Panc1 (cell line): ENCODE results near the gene SGMS1. TPM values are rescaled to one million over a fixed set of nuclear protein-coding genes. Genes with fewer than 3 reads are reported as not detected.

Experiments used
- ATAC-seq: fragments of 200-7000 bp; cut with Tn5 transposase; 2 replicates; pipeline ENCODE4 v1.9.1; 2020; ENCODE audit warnings: mild to moderate bottlenecking, moderate library complexity
- BruUV-seq: library from RNA; stranded (reverse); fragments of 400-500 nt; replicated peaks from 2 replicates; lab custom pipeline; 2021; lab: Mats Ljungman, UMichigan
- CTCF ChIA-PET: fragments of 300-600 bp; sonication (Branson Sonifier 250); formaldehyde crosslinking; loops from one replicate; lab custom pipeline; 2022; ENCODE audit warnings: antibody characterized with exemption; lab: Charles Lee
- POLR2A ChIA-PET: fragments of 300-600 bp; sonication (Branson Sonifier 250); formaldehyde crosslinking; loops from one replicate; lab custom pipeline; 2022; ENCODE audit warnings: antibody characterized with exemption; lab: Charles Lee
- DNase-seq: peaks from one replicate; pipeline ENCODE4 v3.0.0-alpha.2; 2010; ENCODE audit warnings: low read depth, low spot score
- H3K27ac ChIP-seq: 2 replicates; pipeline ENCODE4 v1.5.1; 2011; ENCODE audit warnings: mild to moderate bottlenecking, low read length, inconsistent platforms
- H3K27me3 ChIP-seq: fragments of 200-500 bp; sonication (Bioruptor generic); 2 replicates; pipeline ENCODE4 v1.6.0; 2014; ENCODE audit warnings: low read length, inconsistent platforms; ENCODE audit not compliant: control insufficient read depth, insufficient read depth
- H3K36me3 ChIP-seq: fragments of 200-500 bp; sonication (Bioruptor generic); 2 replicates; pipeline ENCODE4 v1.5.1; 2014; ENCODE audit warnings: inconsistent platforms, mild to moderate bottlenecking, low read length, moderate library complexity; ENCODE audit not compliant: control insufficient read depth, insufficient read depth
- H3K4me1 ChIP-seq: 2 replicates; pipeline ENCODE4 v1.5.1; 2011; ENCODE audit warnings: inconsistent platforms, mild to moderate bottlenecking, low read length, moderate library complexity; ENCODE audit not compliant: control insufficient read depth, insufficient read depth
- H3K4me3 ChIP-seq, 2 experiments: 2 replicates each; pipeline ENCODE4 v1.5.1; 2011 to 2012; ENCODE audit warnings: low read depth in 2 of 2, low read length in 2 of 2, mild to moderate bottlenecking in 2 of 2, inconsistent platforms in 1 of 2, moderate library complexity in 1 of 2
- H3K9me3 ChIP-seq: fragments of 200-500 bp; sonication (Bioruptor generic); 2 replicates; pipeline ENCODE4 v1.5.1; 2014; ENCODE audit warnings: low read depth, mild to moderate bottlenecking, inconsistent platforms, low read length, moderate library complexity; ENCODE audit not compliant: control insufficient read depth, insufficient read depth
- POLR2AphosphoS5 ChIP-seq: IDR thresholded peaks from 2 replicates; pipeline ENCODE4 v1.6.1; 2012; ENCODE audit warnings: mild to moderate bottlenecking, low read depth, low read length, moderate library complexity
- SIN3A ChIP-seq: IDR thresholded peaks from 2 replicates; pipeline ENCODE4 v1.6.1; 2012; ENCODE audit warnings: low read depth, mild to moderate bottlenecking, low read length, moderate library complexity, borderline replicate concordance; ENCODE audit not compliant: insufficient read depth
- TCF7L2 ChIP-seq: IDR thresholded peaks from 2 replicates; pipeline ENCODE4 v1.6.1; 2011; ENCODE audit warnings: mild to moderate bottlenecking, low read depth, low read length, inconsistent platforms
- in situ Hi-C: cut with HindIII; loops from 2 replicates; pipeline ENCODE4 v1.10.0; 2016; ENCODE audit warnings: low sequenced_read_pairs, low pct_unique_long_range_greater_than_20kb
- intact Hi-C: fragments of 100-400 bp; cut with micrococcal nuclease; formaldehyde crosslinking; loops from one replicate; pipeline ENCODE4 v1.10.0; 2022; ENCODE audit not compliant: unreplicated experiment
- total RNA-seq: library from RNA; stranded (reverse); gene quantifications from one replicate; pipeline ENCODE4 v1.2.1, GENCODE V29; 2021; ENCODE audit not compliant: unreplicated experiment
- TF ChIP-seq, protein P1 (sequence below), 2 experiments: IDR thresholded peaks; 2 replicates each; pipeline ENCODE4 v1.6.1; 2011 to 2012; ENCODE audit warnings: low read depth in 2 of 2, control low read depth in 1 of 2, low read length in 1 of 2, mild to moderate bottlenecking in 1 of 2, moderate library complexity in 1 of 2; ENCODE audit not compliant: insufficient read depth in 1 of 2
- TF ChIP-seq, protein P2 (sequence below): fragments of 450-650 bp; IDR thresholded peaks from 2 replicates; pipeline ENCODE4 v1.5.1; 2017; ENCODE audit warnings: mild to moderate bottlenecking

The SGMS1 gene
- total RNA-seq, 1 experiment from 2014 or later, result 22.0 TPM

DNA sequence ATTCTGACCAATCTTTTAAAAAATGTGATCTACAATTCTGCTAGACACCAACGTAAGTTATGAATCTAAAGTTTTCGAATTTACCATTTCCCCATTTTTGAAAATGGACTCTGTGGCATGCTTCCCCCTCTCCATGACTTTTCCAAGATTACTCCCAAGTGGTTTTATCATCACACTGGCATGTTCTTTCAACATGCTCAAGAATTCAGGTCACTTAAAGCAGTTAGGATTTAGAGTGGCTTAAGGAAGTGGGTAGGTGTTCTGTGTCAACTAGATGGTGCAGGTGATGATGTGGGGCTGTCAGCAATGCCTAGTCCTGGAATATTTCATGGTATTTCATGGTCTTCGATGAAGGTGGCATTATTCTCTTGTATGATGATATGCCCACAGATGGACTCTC lies 208.5 kb downstream of the SGMS1 start:
- ChIA-PET CTCF (no interaction called here), POLR2A (no interaction called here)
- no TSS peak for BruUV-seq
- intact Hi-C loops, result no loop called here
- Histone ChIP-seq H3K36me3 (no peaks in the 10 kb centered on the region), H3K27ac (no peak overlapping the region), H3K9me3 (no peaks in the 10 kb centered on the region), H3K27me3 (no peaks in the 10 kb centered on the region), H3K4me1 (no peaks in the 10 kb centered on the region), H3K4me3 (no peak overlapping the region)
- in situ Hi-C loops, result no loop called here
- ATAC-seq, result no peak
- TF ChIP-seq TCF7L2 (no peak), SIN3A (no peak), POLR2AphosphoS5 (no peak)
- TF ChIP-seq, protein P1, sequence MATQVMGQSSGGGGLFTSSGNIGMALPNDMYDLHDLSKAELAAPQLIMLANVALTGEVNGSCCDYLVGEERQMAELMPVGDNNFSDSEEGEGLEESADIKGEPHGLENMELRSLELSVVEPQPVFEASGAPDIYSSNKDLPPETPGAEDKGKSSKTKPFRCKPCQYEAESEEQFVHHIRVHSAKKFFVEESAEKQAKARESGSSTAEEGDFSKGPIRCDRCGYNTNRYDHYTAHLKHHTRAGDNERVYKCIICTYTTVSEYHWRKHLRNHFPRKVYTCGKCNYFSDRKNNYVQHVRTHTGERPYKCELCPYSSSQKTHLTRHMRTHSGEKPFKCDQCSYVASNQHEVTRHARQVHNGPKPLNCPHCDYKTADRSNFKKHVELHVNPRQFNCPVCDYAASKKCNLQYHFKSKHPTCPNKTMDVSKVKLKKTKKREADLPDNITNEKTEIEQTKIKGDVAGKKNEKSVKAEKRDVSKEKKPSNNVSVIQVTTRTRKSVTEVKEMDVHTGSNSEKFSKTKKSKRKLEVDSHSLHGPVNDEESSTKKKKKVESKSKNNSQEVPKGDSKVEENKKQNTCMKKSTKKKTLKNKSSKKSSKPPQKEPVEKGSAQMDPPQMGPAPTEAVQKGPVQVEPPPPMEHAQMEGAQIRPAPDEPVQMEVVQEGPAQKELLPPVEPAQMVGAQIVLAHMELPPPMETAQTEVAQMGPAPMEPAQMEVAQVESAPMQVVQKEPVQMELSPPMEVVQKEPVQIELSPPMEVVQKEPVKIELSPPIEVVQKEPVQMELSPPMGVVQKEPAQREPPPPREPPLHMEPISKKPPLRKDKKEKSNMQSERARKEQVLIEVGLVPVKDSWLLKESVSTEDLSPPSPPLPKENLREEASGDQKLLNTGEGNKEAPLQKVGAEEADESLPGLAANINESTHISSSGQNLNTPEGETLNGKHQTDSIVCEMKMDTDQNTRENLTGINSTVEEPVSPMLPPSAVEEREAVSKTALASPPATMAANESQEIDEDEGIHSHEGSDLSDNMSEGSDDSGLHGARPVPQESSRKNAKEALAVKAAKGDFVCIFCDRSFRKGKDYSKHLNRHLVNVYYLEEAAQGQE (IDR thresholded peaks at IDR 0.05; ENCODE audit: insufficient read depth in 1 of 2, low read depth in 2 of 2, low read length in 1 of 2), result no peak
- TF ChIP-seq, protein P2, sequence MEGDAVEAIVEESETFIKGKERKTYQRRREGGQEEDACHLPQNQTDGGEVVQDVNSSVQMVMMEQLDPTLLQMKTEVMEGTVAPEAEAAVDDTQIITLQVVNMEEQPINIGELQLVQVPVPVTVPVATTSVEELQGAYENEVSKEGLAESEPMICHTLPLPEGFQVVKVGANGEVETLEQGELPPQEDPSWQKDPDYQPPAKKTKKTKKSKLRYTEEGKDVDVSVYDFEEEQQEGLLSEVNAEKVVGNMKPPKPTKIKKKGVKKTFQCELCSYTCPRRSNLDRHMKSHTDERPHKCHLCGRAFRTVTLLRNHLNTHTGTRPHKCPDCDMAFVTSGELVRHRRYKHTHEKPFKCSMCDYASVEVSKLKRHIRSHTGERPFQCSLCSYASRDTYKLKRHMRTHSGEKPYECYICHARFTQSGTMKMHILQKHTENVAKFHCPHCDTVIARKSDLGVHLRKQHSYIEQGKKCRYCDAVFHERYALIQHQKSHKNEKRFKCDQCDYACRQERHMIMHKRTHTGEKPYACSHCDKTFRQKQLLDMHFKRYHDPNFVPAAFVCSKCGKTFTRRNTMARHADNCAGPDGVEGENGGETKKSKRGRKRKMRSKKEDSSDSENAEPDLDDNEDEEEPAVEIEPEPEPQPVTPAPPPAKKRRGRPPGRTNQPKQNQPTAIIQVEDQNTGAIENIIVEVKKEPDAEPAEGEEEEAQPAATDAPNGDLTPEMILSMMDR, result no peak
- DNase-seq, result no peak

GRCh38 chr10:50410066-50410811 lies 213.5 kb downstream of the SGMS1 start:
- ATAC-seq (no peak), DNase-seq (no peak)
- Histone ChIP-seq H3K4me1 (no peaks in the 10 kb centered on the region), H3K4me3 (no peak overlapping the region), H3K27ac (no peak overlapping the region), H3K36me3 (no peaks in the 10 kb centered on the region), H3K9me3 (no peaks in the 10 kb centered on the region), H3K27me3 (no peaks in the 10 kb centered on the region)
- BruUV-seq, result no TSS peak
- TF ChIP-seq POLR2AphosphoS5 (no peak), TCF7L2 (no peak), SIN3A (no peak)
- TF ChIP-seq, protein P2, result no peak
- TF ChIP-seq, protein P1 (IDR thresholded peaks at IDR 0.05; ENCODE audit: insufficient read depth in 1 of 2, low read depth in 2 of 2, low read length in 1 of 2), result no peak
- POLR2A ChIA-PET, result no interaction called here
- in situ Hi-C loops (no loop called here), intact Hi-C loops (no loop called here)
- CTCF ChIA-PET, result interaction anchor here (0.6 kb wide), 1 partner anchor 1139 kb away, joined by 8 read pairs; no protein-coding TSS in a partner anchor
